Limb (tissue), 2 donors: ENCODE results near the gene SHROOM2.
"Not testable (repeated sequence)": the region's sequence is repeated elsewhere in the genome, so short reads cannot be mapped to it uniquely, and the experiment has no call there.

Experiments used
- DNase-seq, 2 donors: peaks; one replicate each; pipeline ENCODE4 v3.0.0-alpha.2; 2016; ENCODE audit errors: extremely low spot score in 2 of 2

SHROOM2 gene

DNA sequence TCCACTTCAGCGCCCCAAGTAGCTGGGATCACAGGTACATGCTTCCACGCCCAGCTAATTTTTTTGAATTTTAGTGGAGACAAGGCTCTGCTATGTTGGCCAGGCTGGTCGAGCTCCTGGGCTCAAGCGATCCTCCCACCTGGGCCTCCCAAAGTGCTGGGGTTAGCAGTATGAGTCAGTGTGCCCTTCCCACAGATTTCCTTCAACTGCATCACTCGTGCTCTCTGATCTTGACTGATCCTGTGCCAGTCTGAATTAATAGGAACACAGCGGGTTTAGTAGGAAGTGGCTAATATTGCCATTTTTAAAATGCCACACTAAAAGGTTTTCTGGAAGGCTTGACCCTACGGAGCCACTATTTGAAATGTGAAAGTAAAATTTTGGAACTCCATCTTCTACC, 4.3 kb upstream of the SHROOM2 start:
- DNase-seq, result no peak

DNA sequence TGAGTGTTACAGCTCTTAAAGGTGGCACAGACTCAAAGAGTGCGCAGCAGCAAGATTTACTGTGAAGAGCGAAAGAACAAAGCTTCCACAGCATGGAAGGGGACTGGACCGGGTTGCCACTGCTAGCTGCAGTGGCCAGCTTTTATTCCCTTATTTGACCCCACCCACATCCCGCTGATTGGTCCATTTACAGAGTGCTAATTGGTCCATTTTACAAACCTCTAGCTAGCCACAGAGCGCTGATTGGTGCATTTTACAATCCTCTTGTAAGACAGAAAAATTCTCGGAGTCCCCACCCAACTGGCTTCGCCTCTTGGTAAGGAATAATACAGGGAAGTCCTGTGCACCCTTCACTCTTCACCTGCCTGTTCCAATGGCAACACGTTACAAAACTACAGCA, 1.9 kb upstream of the SHROOM2 start:
- no peak for DNase-seq

DNA sequence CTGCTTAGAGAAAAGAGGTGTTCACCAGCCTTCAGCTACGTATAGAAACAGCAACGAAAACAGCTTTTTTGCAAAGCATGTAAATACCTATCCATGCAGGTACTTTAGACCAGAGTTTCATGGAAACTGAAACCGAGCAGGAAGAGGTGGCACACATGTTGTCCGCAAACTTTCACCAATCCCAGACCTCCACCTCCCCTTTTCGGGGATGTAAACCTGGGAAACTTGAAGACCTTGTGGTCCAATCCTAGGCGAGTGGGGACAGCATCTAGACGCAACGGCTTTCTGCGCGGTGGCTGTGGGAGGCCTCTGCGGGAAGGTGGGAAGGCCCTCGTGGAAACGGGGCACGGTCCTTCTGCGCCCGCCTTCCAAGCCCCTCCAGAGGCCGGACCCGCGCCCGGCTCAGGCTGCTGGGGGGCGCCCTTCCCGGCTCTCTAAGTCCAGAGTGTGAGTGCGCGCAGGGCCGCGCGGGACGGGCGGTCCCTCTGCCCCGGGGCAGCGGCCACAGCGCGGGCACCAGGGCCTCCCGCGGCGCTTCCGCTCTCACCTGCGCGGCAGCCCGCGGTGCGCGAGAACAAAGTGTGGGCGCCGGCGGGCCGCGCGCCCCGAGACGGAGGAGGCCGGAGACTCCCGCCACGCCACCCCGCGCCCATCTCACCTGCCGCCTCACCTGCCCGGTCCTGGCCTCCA, 830 bp upstream of the SHROOM2 start:
- no peak for DNase-seq

DNA sequence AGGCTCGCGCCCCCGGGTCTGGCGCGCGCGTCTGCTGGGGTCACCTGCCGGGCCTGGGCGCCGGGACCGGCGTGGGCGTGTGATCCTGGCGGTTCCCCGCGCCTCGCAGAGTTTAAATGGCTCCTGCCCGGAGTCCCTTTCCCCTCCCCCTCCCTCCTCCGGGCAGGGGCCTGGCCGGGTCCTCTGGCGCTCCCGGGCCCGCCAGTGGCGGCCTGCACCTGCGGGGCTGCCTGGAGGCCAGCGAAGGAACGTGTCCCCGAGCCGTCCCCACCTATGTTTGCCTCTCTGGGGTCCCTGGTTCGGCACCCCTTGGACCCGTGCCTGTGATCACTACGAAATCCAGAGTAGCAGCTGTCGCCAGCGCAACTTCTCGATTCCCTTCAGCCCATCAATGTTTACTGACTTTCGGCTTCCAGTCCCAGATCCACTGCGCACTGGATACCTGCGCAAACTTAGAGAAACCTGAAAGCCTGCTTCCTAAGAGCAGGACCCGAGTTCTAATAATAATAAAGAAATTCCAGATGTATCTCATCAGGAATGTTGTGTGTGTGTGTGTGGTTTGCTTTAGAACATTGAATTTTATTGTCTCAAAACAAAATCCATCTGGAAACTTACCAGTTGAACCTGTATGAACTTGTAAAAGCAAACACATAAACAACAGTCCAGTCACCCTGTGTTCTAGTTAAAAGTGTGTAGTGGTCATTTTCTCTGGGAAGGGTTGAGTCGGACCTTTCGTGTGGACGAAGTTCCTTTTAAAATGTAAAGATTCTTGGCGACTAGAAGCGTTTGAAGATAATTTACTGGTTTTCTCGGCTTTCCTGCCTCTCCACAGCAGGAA, 788 bp downstream of the SHROOM2 start:
- DNase-seq, result peak in 1 of 2 donors; percentile 39

DNA sequence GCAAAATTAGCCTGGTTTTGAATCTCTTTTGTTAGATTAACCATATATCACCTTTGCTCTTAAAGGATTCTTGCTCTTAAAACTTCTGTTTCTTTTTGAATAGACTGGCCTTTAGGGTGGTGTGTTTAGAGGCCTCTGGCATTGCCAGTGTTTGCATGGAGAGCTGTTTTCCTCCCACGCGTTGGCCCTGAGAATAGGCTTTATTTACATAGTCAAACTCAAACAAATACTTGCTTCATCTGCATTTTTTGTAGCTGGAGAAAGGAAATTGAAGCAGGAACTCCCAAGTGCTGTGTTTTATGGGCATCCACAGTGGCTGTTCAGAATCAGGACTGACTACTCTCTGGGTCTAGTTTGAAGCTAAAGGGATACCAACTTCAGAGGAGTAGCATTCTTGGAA, 2.7 kb downstream of the SHROOM2 start:
- no peak for DNase-seq

DNA sequence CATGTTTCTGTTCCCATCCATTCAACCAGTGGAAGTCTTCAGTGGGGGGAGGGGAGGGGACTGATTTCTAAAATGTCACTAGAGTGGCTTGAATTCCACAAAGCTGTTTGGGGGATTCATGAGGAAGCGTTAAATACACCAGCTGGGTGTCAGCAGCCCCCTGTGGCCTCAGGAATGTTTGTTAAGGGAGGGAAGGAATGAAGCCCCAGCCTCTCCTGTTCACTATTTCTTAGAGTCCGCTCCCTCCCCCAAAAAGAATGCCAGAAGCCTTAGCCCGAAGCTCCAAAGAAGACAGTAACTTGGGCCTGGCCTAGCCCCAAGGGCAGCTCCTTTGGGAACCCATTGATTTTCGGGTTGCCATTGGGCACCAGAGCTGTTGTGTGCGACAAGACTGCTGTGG, 3.3 kb downstream of the SHROOM2 start:
- no peak for DNase-seq

DNA sequence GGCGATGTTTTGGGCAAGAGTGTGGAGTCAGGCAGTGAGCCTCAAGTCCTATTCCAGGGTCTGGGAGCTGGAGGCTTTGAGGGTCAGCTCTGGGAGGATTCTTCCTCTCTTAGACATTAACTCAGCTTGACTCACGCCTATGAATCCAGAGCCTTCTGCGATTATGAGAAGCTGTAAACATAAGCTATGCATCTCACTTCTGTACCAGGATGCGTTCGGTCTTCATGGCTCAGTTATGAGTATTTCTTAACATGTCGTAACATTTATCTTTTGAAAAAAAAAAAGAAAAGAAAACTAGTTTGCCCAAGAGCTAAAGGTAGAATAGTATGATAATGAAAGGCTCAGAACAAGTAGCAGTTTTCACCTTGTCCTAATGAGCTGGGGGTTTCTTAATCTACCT, 4.6 kb downstream of the SHROOM2 start:
- DNase-seq, result no peak

GRCh38 chrX:9794495-9794894, 8.3 kb downstream of the SHROOM2 start:
- DNase-seq, result no peak

DNA sequence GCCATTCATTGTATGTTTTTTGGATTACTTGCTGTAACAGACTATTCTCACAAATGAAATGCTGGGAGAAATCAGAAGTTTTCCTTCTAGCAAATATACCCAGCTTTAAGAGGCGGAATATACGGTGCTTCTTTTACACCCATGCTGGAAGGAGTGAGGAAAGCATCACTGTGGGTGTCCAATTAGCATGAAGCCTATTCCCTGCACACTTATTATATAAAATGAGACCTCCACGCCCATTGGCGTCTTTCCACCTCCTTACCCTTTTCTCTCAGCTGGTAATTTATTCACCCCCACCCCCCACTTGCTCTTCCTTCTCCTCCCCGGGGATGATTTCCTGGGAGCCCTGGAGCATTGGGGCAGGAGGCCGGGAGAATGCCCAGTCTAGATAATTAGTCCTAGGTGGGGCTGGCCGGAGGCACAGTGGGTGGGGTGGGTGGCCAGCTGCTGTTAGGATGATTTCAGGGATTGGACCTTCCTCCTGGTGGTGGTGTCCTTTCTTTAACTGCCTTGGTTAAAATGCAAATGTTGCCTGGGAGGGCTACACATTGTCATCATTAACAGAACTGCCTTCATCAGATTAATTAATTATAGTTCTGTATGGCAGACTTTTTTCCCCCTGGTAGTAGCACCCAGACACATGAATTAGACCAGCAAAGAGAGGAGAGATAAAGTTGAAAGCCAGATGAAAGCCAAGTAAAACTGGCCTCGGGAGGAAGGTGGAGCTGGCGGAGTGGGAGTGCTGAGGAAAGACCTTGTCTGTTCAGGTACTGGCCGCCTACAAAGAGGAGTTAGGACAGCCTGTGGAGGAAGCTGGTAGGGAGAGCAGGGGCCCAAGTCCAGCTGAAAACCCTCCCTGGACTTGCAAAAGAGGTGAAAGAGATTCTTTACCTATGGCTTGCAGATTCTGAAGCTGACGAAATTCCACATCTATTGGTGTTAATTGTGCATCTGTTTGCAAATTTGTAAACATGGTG, 11.4 kb downstream of the SHROOM2 start:
- DNase-seq, result no peak

- no peak for DNase-seq
Observed at GRCh38 chrX:9802737-9803136, 16.5 kb downstream of the SHROOM2 start.

GRCh38 chrX:9804444-9804843, 18.2 kb downstream of the SHROOM2 start:
- no peak for DNase-seq

DNA sequence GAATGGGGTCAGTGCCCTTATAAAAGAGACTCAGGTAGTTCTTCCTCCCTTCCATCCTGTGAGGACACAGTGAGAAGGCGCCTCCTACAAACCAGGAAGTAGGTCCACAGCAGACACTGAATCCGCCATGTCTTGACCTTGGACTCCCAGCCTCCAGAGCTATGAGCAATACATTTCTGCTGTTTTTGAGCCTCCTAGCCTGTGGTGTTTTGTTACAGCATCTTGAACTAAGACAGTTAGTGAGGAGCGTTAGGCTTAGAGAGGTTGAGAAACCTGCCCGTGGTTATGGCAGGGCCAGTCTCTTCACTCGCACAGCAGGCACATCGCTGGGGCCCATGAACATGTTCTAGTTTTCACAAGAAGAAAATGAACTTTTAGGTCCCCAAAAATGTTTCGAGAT, 19.7 kb downstream of the SHROOM2 start:
- DNase-seq, result no peak

- DNase-seq, result no peak
Observed at GRCh38 chrX:9807355-9808182, 21.3 kb downstream of the SHROOM2 start.

- not testable (repeated sequence) for DNase-seq
Observed at GRCh38 chrX:9809876-9810275, 23.6 kb downstream of the SHROOM2 start.

DNA sequence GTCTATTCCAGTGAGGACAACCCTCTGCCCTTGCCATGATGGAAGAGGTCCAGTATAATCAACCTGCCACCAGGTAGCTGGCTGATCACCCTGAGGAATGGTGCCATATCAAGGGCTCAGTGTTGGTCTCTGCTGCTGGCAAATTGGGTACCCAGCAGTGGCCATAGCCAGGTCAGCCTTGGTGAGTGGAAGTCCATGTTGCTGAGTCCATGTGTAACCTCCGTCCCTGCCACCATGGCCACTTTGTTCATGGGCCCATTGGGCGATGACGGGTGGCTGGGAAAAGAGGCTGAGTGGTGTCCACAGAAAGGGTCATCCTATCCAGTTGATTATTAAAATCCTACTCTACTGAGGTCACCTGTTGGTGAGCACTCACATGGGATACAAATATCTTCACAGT, 24.9 kb downstream of the SHROOM2 start:
- DNase-seq, result not testable (repeated sequence)

DNA sequence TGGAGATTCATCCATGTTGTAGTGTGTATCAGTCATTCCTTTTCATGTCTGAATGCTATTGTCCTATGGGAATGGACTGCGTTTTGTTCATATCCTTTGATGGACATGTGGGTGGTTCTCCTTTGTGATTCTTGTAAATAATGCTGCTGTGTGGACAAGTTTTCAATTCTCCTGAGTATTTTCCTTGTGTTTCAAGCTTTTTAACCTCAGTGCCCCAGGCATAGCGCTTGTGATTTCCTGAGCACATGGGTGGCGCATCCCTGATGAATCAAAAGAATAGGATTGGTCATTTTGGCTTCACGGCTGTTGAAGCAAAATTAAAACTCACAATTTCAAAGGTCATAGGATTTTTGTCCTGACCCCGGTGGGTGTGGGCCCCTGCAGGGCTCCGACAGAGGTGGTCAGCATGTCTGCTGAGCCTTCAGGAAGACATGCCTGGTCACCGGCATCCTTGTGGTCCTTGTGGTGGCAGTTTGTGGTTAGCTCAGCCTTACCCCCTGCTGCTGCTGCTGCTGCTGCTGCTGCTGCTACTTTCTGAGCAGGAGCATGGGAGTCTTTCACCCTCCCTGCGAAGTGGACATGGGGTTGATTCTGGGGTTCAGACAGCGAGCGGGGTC, 30.0 kb downstream of the SHROOM2 start:
- no peak for DNase-seq

DNA sequence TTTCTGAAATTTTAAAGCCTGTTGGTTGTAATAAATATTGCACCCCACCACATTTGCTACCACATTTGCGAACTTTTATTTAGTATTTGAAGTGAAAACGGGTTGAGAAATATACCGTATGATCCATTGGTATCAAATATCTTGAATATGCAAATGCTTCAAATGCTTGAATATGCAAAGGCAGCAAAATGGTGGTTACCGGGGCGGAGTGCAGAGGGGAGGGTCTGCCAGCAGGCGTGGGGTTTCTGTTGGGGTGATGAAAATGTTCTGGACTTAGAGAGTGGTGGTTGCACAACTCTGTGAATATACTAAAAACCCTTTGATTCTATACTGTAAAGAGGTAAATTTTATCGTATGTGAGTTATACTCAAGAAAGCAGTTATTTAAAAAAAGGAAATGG, 35.3 kb downstream of the SHROOM2 start:
- DNase-seq, result no peak

- no peak for DNase-seq
Observed at GRCh38 chrX:9824554-9824953, 38.3 kb downstream of the SHROOM2 start.

GRCh38 chrX:9825129-9825790, 39.0 kb downstream of the SHROOM2 start:
- DNase-seq, result no peak

- no peak for DNase-seq
Observed at GRCh38 chrX:9825966-9826365, 39.7 kb downstream of the SHROOM2 start.
